Trophoblast cell (in vitro differentiated cells and primary cell): ENCODE measurements around the gene ASB18.
A peak's percentile ranks its signal among the peaks of the same experiment; 100 is the strongest.

ENCODE experiments used
- DNase-seq, 2 donors: peaks; one replicate each; pipeline ENCODE4 v3.0.0-alpha.2; 2016
- H2AFZ ChIP-seq: 2 replicates; pipeline ENCODE4 v1.6.1; 2013; ENCODE audit warnings: low read length, moderate library complexity, mild to moderate bottlenecking; ENCODE audit not compliant: insufficient read depth, poor library complexity
- H2AK5ac ChIP-seq: 2 replicates; pipeline ENCODE4 v1.6.1; 2013; ENCODE audit warnings: mild to moderate bottlenecking, low read length
- H2BK120ac ChIP-seq: 2 replicates; pipeline ENCODE4 v1.6.1; 2013; ENCODE audit warnings: low read length, mild to moderate bottlenecking, moderate library complexity; ENCODE audit not compliant: insufficient read depth, poor library complexity
- H2BK12ac ChIP-seq: 2 replicates; pipeline ENCODE4 v1.6.1; 2013; ENCODE audit warnings: mild to moderate bottlenecking, low read length, moderate library complexity
- H2BK5ac ChIP-seq: 2 replicates; pipeline ENCODE4 v1.6.1; 2013; ENCODE audit warnings: low read length, low read depth, moderate library complexity, mild to moderate bottlenecking; ENCODE audit not compliant: poor library complexity
- H3K14ac ChIP-seq: 2 replicates; pipeline ENCODE4 v1.6.1; 2013; ENCODE audit warnings: mild to moderate bottlenecking, low read length
- H3K18ac ChIP-seq: 2 replicates; pipeline ENCODE4 v1.6.1; 2013; ENCODE audit warnings: mild to moderate bottlenecking, low read length
- H3K23ac ChIP-seq: 2 replicates; pipeline ENCODE4 v1.6.1; 2013; ENCODE audit warnings: low read length
- H3K27ac ChIP-seq: 2 replicates; pipeline ENCODE4 v1.5.1; 2013; ENCODE audit warnings: low read depth, mild to moderate bottlenecking, inconsistent platforms, low read length, moderate library complexity
- H3K27me3 ChIP-seq: 2 replicates; pipeline ENCODE4 v1.6.1; 2013; ENCODE audit warnings: inconsistent platforms, mild to moderate bottlenecking, low read length, moderate library complexity; ENCODE audit not compliant: insufficient read depth
- H3K36me3 ChIP-seq, 2 experiments: 1 replicate in 1 of 2; 2 replicates in 1 of 2; pipeline ENCODE4 v1.6.1; 2013; ENCODE audit warnings: low read length in 2 of 2, mild to moderate bottlenecking in 2 of 2, moderate library complexity in 1 of 2; ENCODE audit not compliant: insufficient read depth in 2 of 2, control insufficient read depth in 1 of 2
- H3K4ac ChIP-seq: 2 replicates; pipeline ENCODE4 v1.6.1; 2013; ENCODE audit warnings: low read depth, mild to moderate bottlenecking, low read length, moderate library complexity
- H3K4me1 ChIP-seq, 2 experiments: 1 replicate in 1 of 2; 2 replicates in 1 of 2; pipeline ENCODE4 v1.6.1; 2013; ENCODE audit warnings: low read length in 2 of 2, mild to moderate bottlenecking in 2 of 2, moderate library complexity in 1 of 2; ENCODE audit not compliant: insufficient read depth in 2 of 2, control insufficient read depth in 1 of 2
- H3K4me2 ChIP-seq: 2 replicates; pipeline ENCODE4 v1.6.1; 2013; ENCODE audit warnings: inconsistent platforms, mild to moderate bottlenecking, low read length, moderate library complexity
- H3K4me3 ChIP-seq: 2 replicates; pipeline ENCODE4 v1.5.1; 2013; ENCODE audit warnings: mild to moderate bottlenecking, low read depth, low read length, inconsistent platforms
- H3K79me1 ChIP-seq: one replicate; pipeline ENCODE4 v1.6.1; 2013; ENCODE audit warnings: low read length
- H3K79me2 ChIP-seq: 2 replicates; pipeline ENCODE4 v1.6.1; 2013; ENCODE audit warnings: low read length, mild to moderate bottlenecking; ENCODE audit not compliant: control insufficient read depth, insufficient read depth, poor library complexity
- H3K9ac ChIP-seq: 2 replicates; pipeline ENCODE4 v1.6.1; 2013; ENCODE audit warnings: mild to moderate bottlenecking, low read length
- H3K9me3 ChIP-seq: 2 replicates; pipeline ENCODE4 v1.6.1; 2013; ENCODE audit warnings: low read depth, mild to moderate bottlenecking, control low read depth, inconsistent platforms, low read length; ENCODE audit not compliant: insufficient read depth
- H4K12ac ChIP-seq: 2 replicates; pipeline ENCODE4 v1.6.1; 2013; ENCODE audit warnings: low read depth, mild to moderate bottlenecking, low read length, moderate library complexity
- H4K8ac ChIP-seq: 2 replicates; pipeline ENCODE4 v1.6.1; 2013; ENCODE audit warnings: low read depth, mild to moderate bottlenecking, low read length, moderate library complexity
- H4K91ac ChIP-seq: one replicate; pipeline ENCODE4 v1.6.1; 2013; ENCODE audit warnings: low read depth, mild to moderate bottlenecking, low read length, moderate library complexity
- WGBS: extraction: QIAGEN DNeasy Blood & Tissue Kit; methylation state at CpG from one replicate; pipeline ENCODE4 v1.1.7; 2013; ENCODE audit warnings: missing lambda C conversion rate; ENCODE audit not compliant: insufficient read length, insufficient coverage; ENCODE audit errors: extremely low coverage; 5-methylcytosine and 5-hydroxymethylcytosine counted together

The ASB18 gene

GRCh38 chr2:236157815-236158498 is 106.2 kb downstream of the ASB18 start:
- H3K79me2 ChIP-seq = no peaks in the 10 kb centered on the region
- peaks cover 3% of the 10 kb centered on the region for H3K9me3 ChIP-seq
- no peak overlapping the region for H2AFZ ChIP-seq
- H3K27ac ChIP-seq = no peak overlapping the region
- H3K27me3 ChIP-seq = peaks cover 55% of the 10 kb centered on the region
- no peak overlapping the region for H4K8ac ChIP-seq
- H3K18ac ChIP-seq = no peak overlapping the region
- no CpG with 5 or more reads among the region's 10 CpGs for WGBS
- H2BK5ac ChIP-seq = no peak overlapping the region
- DNase-seq = no peak
- H3K36me3 ChIP-seq = no peaks in the 10 kb centered on the region
- H3K4me2 ChIP-seq = no peak overlapping the region
- no peak overlapping the region for H3K9ac ChIP-seq
- H3K79me1 ChIP-seq = no peaks in the 10 kb centered on the region
- no peak overlapping the region for H3K4me3 ChIP-seq
- H2BK120ac ChIP-seq = no peak overlapping the region
- no peak overlapping the region for H4K91ac ChIP-seq
- no peak overlapping the region for H3K23ac ChIP-seq
- H2BK12ac ChIP-seq = no peak overlapping the region
- no peaks in the 10 kb centered on the region for H3K4me1 ChIP-seq
- no peak overlapping the region for H3K4ac ChIP-seq
- no peak overlapping the region for H4K12ac ChIP-seq
- no peak overlapping the region for H3K14ac ChIP-seq
- no peak overlapping the region for H2AK5ac ChIP-seq

- peaks cover 49% of the 10 kb centered on the region for H3K27me3 ChIP-seq
These were observed 106.8 kb downstream of the ASB18 start for GRCh38 chr2:236157366-236157765.

GRCh38 chr2:236156860-236157194 is 107.4 kb downstream of the ASB18 start:
- no peak overlapping the region for H4K91ac ChIP-seq
- no peak overlapping the region for H2BK120ac ChIP-seq

More at GRCh38 chr2:236157366-236157765, 106.8 kb downstream of the ASB18 start:
- Histone ChIP-seq H2BK12ac (no peak overlapping the region), H2AFZ (no peak overlapping the region), H4K8ac (no peak overlapping the region), H3K4me1 (no peaks in the 10 kb centered on the region), H3K79me1 (no peaks in the 10 kb centered on the region), H3K14ac (no peak overlapping the region), H2BK120ac (no peak overlapping the region), H3K4me2 (no peak overlapping the region), H4K12ac (no peak overlapping the region), H3K23ac (no peak overlapping the region), H3K4ac (no peak overlapping the region), H3K4me3 (no peak overlapping the region), H2BK5ac (no peak overlapping the region), H2AK5ac (no peak overlapping the region), H3K9ac (no peak overlapping the region), H3K18ac (no peak overlapping the region), H3K79me2 (no peaks in the 10 kb centered on the region), H4K91ac (no peak overlapping the region), H3K27ac (no peak overlapping the region), H3K36me3 (no peaks in the 10 kb centered on the region), H3K9me3 (peaks cover 3% of the 10 kb centered on the region)
- no peak for DNase-seq
- no CpG with 5 or more reads among the region's 6 CpGs for WGBS

GRCh38 chr2:236156095-236156859 is 107.9 kb downstream of the ASB18 start:
- Histone ChIP-seq H3K9me3 (peaks cover 3% of the 10 kb centered on the region), H2BK5ac (no peak overlapping the region), H3K4me1 (no peaks in the 10 kb centered on the region), H4K91ac (no peak overlapping the region), H3K27ac (no peak overlapping the region), H2AK5ac (no peak overlapping the region), H3K9ac (no peak overlapping the region), H4K8ac (no peak overlapping the region), H3K79me1 (no peaks in the 10 kb centered on the region), H3K36me3 (no peaks in the 10 kb centered on the region), H3K27me3 (peaks cover 38% of the 10 kb centered on the region), H3K14ac (no peak overlapping the region), H3K4ac (no peak overlapping the region), H3K18ac (no peak overlapping the region), H4K12ac (no peak overlapping the region), H3K23ac (no peak overlapping the region), H2AFZ (no peak overlapping the region), H2BK12ac (no peak overlapping the region), H3K79me2 (no peaks in the 10 kb centered on the region), H3K4me3 (no peak overlapping the region), H2BK120ac (no peak overlapping the region), H3K4me2 (no peak overlapping the region)
- DNase-seq = peak in 1 of 2 donors; percentile 21
- WGBS = no CpG with 5 or more reads among the region's 16 CpGs

More at GRCh38 chr2:236156860-236157194, 107.4 kb downstream of the ASB18 start:
- Histone ChIP-seq H3K14ac (no peak overlapping the region), H3K4ac (no peak overlapping the region), H2AK5ac (no peak overlapping the region), H4K12ac (no peak overlapping the region), H3K23ac (no peak overlapping the region), H4K8ac (no peak overlapping the region), H3K18ac (no peak overlapping the region), H2BK12ac (no peak overlapping the region), H3K4me3 (no peak overlapping the region), H3K79me2 (no peaks in the 10 kb centered on the region), H3K4me2 (no peak overlapping the region), H3K9ac (no peak overlapping the region), H3K4me1 (no peaks in the 10 kb centered on the region), H3K79me1 (no peaks in the 10 kb centered on the region), H3K27ac (no peak overlapping the region), H3K27me3 (peaks cover 44% of the 10 kb centered on the region), H2BK5ac (no peak overlapping the region), H3K36me3 (no peaks in the 10 kb centered on the region), H2AFZ (no peak overlapping the region), H3K9me3 (peaks cover 3% of the 10 kb centered on the region)
- WGBS = no CpG with 5 or more reads among the region's 7 CpGs
- no peak for DNase-seq
